ENCODE data around the gene STX8. TPM values are rescaled to one million over a fixed set of nuclear protein-coding genes. Genes with fewer than 3 reads are reported as not detected.

Gene STX8
- total RNA-seq, 1 experiment from 2014 or later: 38.8 TPM

- POLR2A ChIA-PET: no interaction called here
- ATAC-seq (no peak), DNase-seq (ENCODE audit: low read depth, low spot score) (no peak)
- no peak overlapping the region for H2AFZ ChIP-seq (ENCODE audit: low read depth, low read length, poor library complexity, severe bottlenecking)
- RAD21 ChIA-PET (ENCODE audit: low non-redundant PET in 1 of 2, low total read pairs in 2 of 2, uncharacterized antibody in 2 of 2, unreplicated experiment in 2 of 2): no interaction called here
- H3K9me3 ChIP-seq (ENCODE audit: control insufficient read depth in 1 of 2, insufficient read depth in 1 of 2, low read depth in 1 of 2, low read length in 2 of 2): no peaks in the 10 kb centered on the region
- H3K9ac ChIP-seq (ENCODE audit: low read length): no peak overlapping the region
- H3K27me3 ChIP-seq (ENCODE audit: insufficient read depth, low read length): no peaks in the 10 kb centered on the region
- no peaks in the 10 kb centered on the region for H3K9me2 ChIP-seq (ENCODE audit: insufficient read depth)
- intact Hi-C loops (cut with micrococcal nuclease): loop anchor here (5.0 kb wide), 1 partner anchor 298 kb away; no protein-coding TSS in a partner anchor
- H3K4me3 ChIP-seq (replicated peaks in 1 of 2; ENCODE audit: low read depth in 1 of 2, low read length in 2 of 2): no peak overlapping the region
- H3K27ac ChIP-seq (ENCODE audit: low read depth, low read length): no peak overlapping the region
- no peaks in the 10 kb centered on the region for H4K20me1 ChIP-seq (ENCODE audit: insufficient read depth)
- H3K4me2 ChIP-seq (ENCODE audit: low read length): no peak overlapping the region
- BruUV-seq (replicated peaks): no TSS peak
- no peaks in the 10 kb centered on the region for H3K79me2 ChIP-seq (ENCODE audit: insufficient read depth, low read length)
- peaks cover 0 to 8% of the 10 kb centered on the region in 2 experiments; a peak in 1 of 4 replicates for H3K4me1 ChIP-seq (ENCODE audit: control insufficient read depth in 1 of 2, insufficient read depth in 2 of 2, low read length in 2 of 2)
- TF ChIP-seq ZNF274 (IDR thresholded peaks at IDR 0.05; ENCODE audit: low read depth, low read length) (no peak), TCF7L2 (IDR thresholded peaks at IDR 0.05; ENCODE audit: borderline replicate concordance, extremely low read depth, insufficient read depth, insufficient read length) (no peak), JUND (IDR thresholded peaks at IDR 0.05) (no peak), FOSL1 (IDR thresholded peaks at IDR 0.05; ENCODE audit: low read depth) (no peak), ZFX (IDR thresholded peaks at IDR 0.05) (no peak), SP1 (IDR thresholded peaks at IDR 0.05; ENCODE audit: low read depth) (no peak), CTCF (IDR thresholded peaks at IDR 0.05 in 2 of 3, conservative IDR thresholded peaks at IDR 0.05 in 1 of 3; ENCODE audit: borderline replicate concordance in 1 of 3, insufficient read depth in 1 of 3, low read depth in 2 of 3, low read length in 2 of 3) (no peak), ELF1 (IDR thresholded peaks at IDR 0.05; ENCODE audit: borderline replicate concordance, low read depth) (no peak), CBX3 (IDR thresholded peaks at IDR 0.05; ENCODE audit: low read depth) (no peak), SRF (IDR thresholded peaks at IDR 0.05; ENCODE audit: low read depth) (no peak), EGR1 (IDR thresholded peaks at IDR 0.05; ENCODE audit: low read depth) (no peak), POLR2A (IDR thresholded peaks at IDR 0.05; ENCODE audit: borderline replicate concordance, extremely low read depth, insufficient read depth, insufficient read length) (no peak), REST (IDR thresholded peaks at IDR 0.05; ENCODE audit: low read depth) (no peak)
- TF ChIP-seq, protein P1, sequence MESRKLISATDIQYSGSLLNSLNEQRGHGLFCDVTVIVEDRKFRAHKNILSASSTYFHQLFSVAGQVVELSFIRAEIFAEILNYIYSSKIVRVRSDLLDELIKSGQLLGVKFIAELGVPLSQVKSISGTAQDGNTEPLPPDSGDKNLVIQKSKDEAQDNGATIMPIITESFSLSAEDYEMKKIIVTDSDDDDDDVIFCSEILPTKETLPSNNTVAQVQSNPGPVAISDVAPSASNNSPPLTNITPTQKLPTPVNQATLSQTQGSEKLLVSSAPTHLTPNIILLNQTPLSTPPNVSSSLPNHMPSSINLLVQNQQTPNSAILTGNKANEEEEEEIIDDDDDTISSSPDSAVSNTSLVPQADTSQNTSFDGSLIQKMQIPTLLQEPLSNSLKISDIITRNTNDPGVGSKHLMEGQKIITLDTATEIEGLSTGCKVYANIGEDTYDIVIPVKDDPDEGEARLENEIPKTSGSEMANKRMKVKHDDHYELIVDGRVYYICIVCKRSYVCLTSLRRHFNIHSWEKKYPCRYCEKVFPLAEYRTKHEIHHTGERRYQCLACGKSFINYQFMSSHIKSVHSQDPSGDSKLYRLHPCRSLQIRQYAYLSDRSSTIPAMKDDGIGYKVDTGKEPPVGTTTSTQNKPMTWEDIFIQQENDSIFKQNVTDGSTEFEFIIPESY (IDR thresholded peaks at IDR 0.05; ENCODE audit: extremely low read depth, insufficient replicate concordance, low read length): no peak
- CTCF ChIA-PET: no interaction called here
- H3K36me3 ChIP-seq (ENCODE audit: control insufficient read depth in 1 of 2, insufficient read depth in 2 of 2, low read length in 2 of 2): no peaks in the 10 kb centered on the region
Observed at GRCh38 chr17:9290226-9290613, 285.4 kb downstream of the STX8 start.
